Tibial artery (tissue), 4 donors: ENCODE measurements around the gene FIGNL1.

ENCODE experiments used
- DNase-seq, 2 donors: peaks; one replicate each; pipeline ENCODE4 v3.0.0-alpha.2; 2019
- H3K27ac ChIP-seq, 2 donors: fragments of 200-600 bp; sonication (generic) in 1 of 2; 1 replicate in 1 of 2; 2 replicates in 1 of 2; pipeline ENCODE4 v1.5.1; 2018 to 2019; ENCODE audit warnings: mild to moderate bottlenecking in 1 of 2
- H3K27me3 ChIP-seq, 2 donors: fragments of 200-600 bp; sonication (generic) in 1 of 2; one replicate each; pipeline versions ENCODE4 v1.5.1 to v1.6.0; 2016 to 2019
- H3K36me3 ChIP-seq, 3 donors: fragments of 200-600 bp; sonication (generic) in 2 of 3; one replicate each; pipeline ENCODE4 v1.5.1; 2016 to 2019; ENCODE audit warnings: mild to moderate bottlenecking in 2 of 3
- H3K4me1 ChIP-seq, 4 donors: fragments of 200-600 bp; sonication (generic) in 2 of 4; 1 replicate in 3 of 4; 2 replicates in 1 of 4; pipeline ENCODE4 v1.5.1; 2016 to 2019
- H3K4me3 ChIP-seq, 2 donors: fragments of 200-600 bp; sonication (generic) in 1 of 2; 1 replicate in 1 of 2; 2 replicates in 1 of 2; pipeline ENCODE4 v1.5.1; 2018 to 2019; ENCODE audit warnings: mild to moderate bottlenecking in 2 of 2
- H3K9me3 ChIP-seq, 3 donors: fragments of 200-600 bp; sonication (generic) in 1 of 3; one replicate each; pipeline ENCODE4 v1.5.1; 2016 to 2019
- CTCF ChIP-seq, 2 experiments: fragments of 200-600 bp in 1 of 2; fragments of 450-650 bp in 1 of 2; IDR thresholded peaks; one replicate each; pipeline ENCODE4 v1.5.1; 2017 to 2019; ENCODE audit warnings: antibody characterized with exemption in 2 of 2, mild to moderate bottlenecking in 1 of 2, moderate library complexity in 1 of 2
- intact Hi-C: fragments of 100-400 bp; cut with DNase I; formaldehyde crosslinking; loops from one replicate; pipeline ENCODE4 v1.15.0; 2023; ENCODE audit warnings: low total_unique reads

Gene FIGNL1

GRCh38 chr7:50426280-50427045 lies 23.7 kb downstream of the FIGNL1 start:
- DNase-seq, result no peak
- H3K27ac ChIP-seq, result no peak overlapping the region
- no peak for TF ChIP-seq CTCF (IDR thresholded peaks at IDR 0.05)
- H3K9me3 ChIP-seq, result no peaks in the 10 kb centered on the region
- no peak overlapping the region for H3K4me3 ChIP-seq
- intact Hi-C loops, result no loop called here
- no peaks in the 10 kb centered on the region for H3K36me3 ChIP-seq
- no peaks in the 10 kb centered on the region for H3K27me3 ChIP-seq
- no peaks in the 10 kb centered on the region for H3K4me1 ChIP-seq

- no peak for DNase-seq
- Histone ChIP-seq H3K36me3 (no peaks in the 10 kb centered on the region), H3K27me3 (no peaks in the 10 kb centered on the region), H3K4me3 (no peak overlapping the region), H3K4me1 (no peaks in the 10 kb centered on the region), H3K27ac (no peak overlapping the region), H3K9me3 (no peaks in the 10 kb centered on the region)
- intact Hi-C loops, result no loop called here
- TF ChIP-seq CTCF (IDR thresholded peaks at IDR 0.05), result no peak
These were observed 24.8 kb downstream of the FIGNL1 start for GRCh38 chr7:50425318-50425717.

GRCh38 chr7:50423860-50424259 lies 26.3 kb downstream of the FIGNL1 start:
- no peak for DNase-seq
- Histone ChIP-seq H3K36me3 (no peaks in the 10 kb centered on the region), H3K4me1 (no peaks in the 10 kb centered on the region), H3K9me3 (no peaks in the 10 kb centered on the region), H3K27me3 (no peaks in the 10 kb centered on the region), H3K27ac (no peak overlapping the region), H3K4me3 (no peak overlapping the region)
- intact Hi-C loops, result no loop called here
- TF ChIP-seq CTCF (IDR thresholded peaks at IDR 0.05), result no peak

- Histone ChIP-seq H3K27me3 (no peaks in the 10 kb centered on the region), H3K4me1 (no peaks in the 10 kb centered on the region), H3K36me3 (no peaks in the 10 kb centered on the region), H3K9me3 (no peaks in the 10 kb centered on the region), H3K27ac (no peak overlapping the region), H3K4me3 (no peak overlapping the region)
- no peak for TF ChIP-seq CTCF (IDR thresholded peaks at IDR 0.05)
- intact Hi-C loops, result no loop called here
- DNase-seq, result no peak
These were observed 27.3 kb downstream of the FIGNL1 start for GRCh38 chr7:50422858-50423257.

GRCh38 chr7:50421043-50421442 lies 29.1 kb downstream of the FIGNL1 start:
- intact Hi-C loops, result no loop called here
- no peaks in the 10 kb centered on the region for H3K27me3 ChIP-seq
- TF ChIP-seq CTCF (IDR thresholded peaks at IDR 0.05), result no peak
- no peak overlapping the region for H3K4me3 ChIP-seq
- DNase-seq, result no peak
- H3K4me1 ChIP-seq, result no peaks in the 10 kb centered on the region
- no peak overlapping the region for H3K27ac ChIP-seq
- no peaks in the 10 kb centered on the region for H3K9me3 ChIP-seq
- no peaks in the 10 kb centered on the region for H3K36me3 ChIP-seq
